Mesendoderm (in vitro differentiated cells): ENCODE data around the gene NCKAP5L.
"Not testable (repeated sequence)": the region's sequence is repeated elsewhere in the genome, so short reads cannot be mapped to it uniquely, and the experiment has no call there.

Experiments
- DNase-seq: peaks from one replicate; pipeline ENCODE4 v3.0.0; 2013
- H2AK5ac ChIP-seq: 2 replicates; pipeline ENCODE4 v1.6.1; 2013; ENCODE audit warnings: low read length, inconsistent platforms
- H2BK120ac ChIP-seq: 2 replicates; pipeline ENCODE4 v1.6.1; 2013; ENCODE audit warnings: low read depth, mild to moderate bottlenecking, low read length, moderate library complexity, mixed read lengths
- H2BK15ac ChIP-seq: replicated peaks from 2 replicates; pipeline ENCODE4 v1.6.1; 2013; ENCODE audit warnings: low read depth, mild to moderate bottlenecking, moderate library complexity
- H2BK5ac ChIP-seq: 2 replicates; pipeline ENCODE4 v1.6.1; 2013; ENCODE audit warnings: low read length, inconsistent platforms
- H3K18ac ChIP-seq: 2 replicates; pipeline ENCODE4 v1.6.1; 2013; ENCODE audit warnings: mild to moderate bottlenecking, low read length, mixed read lengths
- H3K23ac ChIP-seq: one replicate; pipeline ENCODE4 v1.6.1; 2013; ENCODE audit warnings: low read length
- H3K27ac ChIP-seq: 2 replicates; pipeline ENCODE4 v1.5.1; 2013; ENCODE audit warnings: low read depth, mild to moderate bottlenecking, inconsistent platforms, low read length, moderate library complexity
- H3K27me3 ChIP-seq: 2 replicates; pipeline ENCODE4 v1.6.1; 2013; ENCODE audit warnings: low read length, control low read depth, mild to moderate bottlenecking, inconsistent platforms; ENCODE audit not compliant: insufficient read depth, poor library complexity
- H3K36me3 ChIP-seq: 2 replicates; pipeline ENCODE4 v1.6.1; 2013; ENCODE audit warnings: low read length, inconsistent platforms; ENCODE audit not compliant: control insufficient read depth, insufficient read depth
- H3K4ac ChIP-seq: one replicate; pipeline ENCODE4 v1.6.1; 2013; ENCODE audit warnings: low read depth, mild to moderate bottlenecking, low read length, moderate library complexity
- H3K4me1 ChIP-seq: 2 replicates; pipeline ENCODE4 v1.6.1; 2013; ENCODE audit warnings: low read depth, low read length, inconsistent platforms; ENCODE audit not compliant: control insufficient read depth
- H3K4me2 ChIP-seq: 2 replicates; pipeline ENCODE4 v1.6.1; 2013; ENCODE audit warnings: low read length
- H3K4me3 ChIP-seq: 2 replicates; pipeline ENCODE4 v1.5.1; 2013; ENCODE audit warnings: mild to moderate bottlenecking, low read length
- H3K56ac ChIP-seq: one replicate; pipeline ENCODE4 v1.6.1; 2013; ENCODE audit warnings: low read length
- H3K79me1 ChIP-seq: 2 replicates; pipeline ENCODE4 v1.6.1; 2013; ENCODE audit warnings: low read length, inconsistent platforms
- H3K79me2 ChIP-seq: 2 replicates; pipeline ENCODE4 v1.6.1; 2013; ENCODE audit warnings: mild to moderate bottlenecking, low read length; ENCODE audit not compliant: control insufficient read depth, insufficient read depth
- H3K9ac ChIP-seq: 2 replicates; pipeline ENCODE4 v1.6.1; 2013; ENCODE audit warnings: low read length, inconsistent platforms
- H4K5ac ChIP-seq: one replicate; pipeline ENCODE4 v1.6.1; 2013; ENCODE audit warnings: low read length
- H4K8ac ChIP-seq: one replicate; pipeline ENCODE4 v1.6.1; 2013; ENCODE audit warnings: low read depth, mild to moderate bottlenecking, control low read depth, low read length, moderate library complexity
- WGBS: extraction: QIAGEN DNeasy Blood & Tissue Kit; methylation state at CpG from one replicate; pipeline ENCODE4 v1.1.7; 2013; ENCODE audit warnings: low lambda C conversion rate, missing lambda C conversion rate; ENCODE audit not compliant: insufficient coverage; ENCODE audit errors: extremely low coverage; 5-methylcytosine and 5-hydroxymethylcytosine counted together

Gene NCKAP5L

DNA sequence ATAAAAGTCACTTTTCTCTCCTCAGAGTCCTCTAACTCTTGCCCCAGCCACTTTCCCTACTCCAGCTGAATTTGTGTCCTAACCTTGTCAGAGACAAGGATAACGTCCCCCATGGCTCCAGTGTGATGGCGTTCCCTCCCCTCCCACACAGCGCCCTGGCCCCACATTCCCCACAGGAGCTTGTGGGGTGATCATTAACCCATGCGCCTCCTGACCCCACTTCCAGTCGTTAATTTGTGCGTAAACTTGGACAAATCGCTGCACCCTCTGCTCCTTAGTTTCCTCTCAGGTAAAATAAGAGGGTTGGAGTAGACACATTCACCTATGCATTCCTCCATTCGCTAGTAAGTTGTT lies 37.5 kb upstream of the NCKAP5L start:
- no peak overlapping the region for H3K4me3 ChIP-seq
- no CpG with 5 or more reads among the region's 8 CpGs for WGBS
- DNase-seq: no peak

DNA sequence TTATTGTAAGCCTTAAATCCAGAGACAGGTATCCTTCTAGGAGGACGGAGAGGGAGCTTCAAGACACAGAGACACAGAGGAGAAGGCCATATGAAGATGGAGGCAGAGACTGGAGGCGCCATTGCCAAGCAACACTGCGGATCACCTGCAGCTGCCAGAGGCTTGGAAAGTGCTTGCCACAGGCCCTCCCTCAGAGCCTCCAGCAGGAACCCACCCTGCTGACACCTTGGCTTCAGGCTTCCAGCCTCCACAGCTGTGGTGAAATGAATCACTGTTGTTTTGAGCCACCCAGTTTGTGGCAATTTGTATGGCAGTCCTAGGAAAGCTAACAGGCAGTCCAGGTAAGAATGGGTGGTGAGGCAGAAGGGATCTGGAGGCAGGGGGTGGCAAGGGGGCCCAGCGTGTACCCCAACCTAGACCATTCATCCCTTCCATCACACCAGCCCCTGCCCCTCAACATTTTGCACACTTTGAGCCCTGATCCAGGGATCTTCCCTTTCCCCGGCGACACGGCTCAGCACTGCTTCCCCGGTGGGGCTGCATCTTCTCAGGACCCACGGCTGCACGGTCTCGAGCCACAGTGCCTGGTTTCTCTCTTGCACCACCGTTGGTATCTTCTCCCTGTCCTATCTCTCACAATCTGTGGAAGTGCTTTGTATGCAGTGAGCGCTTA lies 37.0 kb upstream of the NCKAP5L start:
- H3K36me3 ChIP-seq: no peaks in the 10 kb centered on the region
- H2AK5ac ChIP-seq: no peak overlapping the region
- H3K4ac ChIP-seq: no peak overlapping the region
- no peak overlapping the region for H2BK5ac ChIP-seq
- H3K56ac ChIP-seq: no peak overlapping the region
- H4K5ac ChIP-seq: no peak overlapping the region
- H3K23ac ChIP-seq: no peak overlapping the region
- no peaks in the 10 kb centered on the region for H3K79me1 ChIP-seq
- no CpG with 5 or more reads among the region's 13 CpGs for WGBS
- no peak overlapping the region for H2BK120ac ChIP-seq
- H3K4me1 ChIP-seq: no peaks in the 10 kb centered on the region
- H3K79me2 ChIP-seq: no peaks in the 10 kb centered on the region
- H3K18ac ChIP-seq: no peak overlapping the region
- H3K27me3 ChIP-seq: no peaks in the 10 kb centered on the region
- no peak overlapping the region for H3K27ac ChIP-seq
- H3K4me3 ChIP-seq: no peak overlapping the region
- H3K4me2 ChIP-seq: no peak overlapping the region
- no peak overlapping the region for H4K8ac ChIP-seq
- H2BK15ac ChIP-seq: no peak overlapping the region
- H3K9ac ChIP-seq: no peak overlapping the region
- no peak for DNase-seq

More for the DNA sequence above, 37.5 kb upstream of the NCKAP5L start:
- Histone ChIP-seq H3K4ac (no peak overlapping the region), H3K4me1 (no peaks in the 10 kb centered on the region), H2BK15ac (no peak overlapping the region), H3K27ac (no peak overlapping the region), H3K18ac (no peak overlapping the region), H3K79me2 (no peaks in the 10 kb centered on the region), H3K9ac (no peak overlapping the region), H4K5ac (no peak overlapping the region), H2BK5ac (no peak overlapping the region), H3K23ac (no peak overlapping the region), H4K8ac (no peak overlapping the region), H2BK120ac (no peak overlapping the region), H2AK5ac (no peak overlapping the region), H3K27me3 (no peaks in the 10 kb centered on the region), H3K79me1 (no peaks in the 10 kb centered on the region), H3K36me3 (no peaks in the 10 kb centered on the region), H3K56ac (no peak overlapping the region), H3K4me2 (no peak overlapping the region)

- Histone ChIP-seq H3K56ac (no peak overlapping the region), H4K5ac (no peak overlapping the region), H3K9ac (no peak overlapping the region), H3K23ac (no peak overlapping the region), H3K4me1 (no peaks in the 10 kb centered on the region), H2BK5ac (no peak overlapping the region), H3K4me2 (no peak overlapping the region), H4K8ac (no peak overlapping the region), H2BK15ac (no peak overlapping the region), H3K79me1 (no peaks in the 10 kb centered on the region), H3K79me2 (no peaks in the 10 kb centered on the region), H3K18ac (no peak overlapping the region), H3K27ac (no peak overlapping the region), H3K36me3 (no peaks in the 10 kb centered on the region), H3K4me3 (no peak overlapping the region), H3K4ac (no peak overlapping the region), H3K27me3 (no peaks in the 10 kb centered on the region), H2BK120ac (no peak overlapping the region), H2AK5ac (no peak overlapping the region)
- no peak for DNase-seq
- WGBS: no CpG with 5 or more reads among the region's 2 CpGs
Measured at GRCh38 chr12:49864798-49865090, 36.5 kb upstream of the NCKAP5L start.

DNA sequence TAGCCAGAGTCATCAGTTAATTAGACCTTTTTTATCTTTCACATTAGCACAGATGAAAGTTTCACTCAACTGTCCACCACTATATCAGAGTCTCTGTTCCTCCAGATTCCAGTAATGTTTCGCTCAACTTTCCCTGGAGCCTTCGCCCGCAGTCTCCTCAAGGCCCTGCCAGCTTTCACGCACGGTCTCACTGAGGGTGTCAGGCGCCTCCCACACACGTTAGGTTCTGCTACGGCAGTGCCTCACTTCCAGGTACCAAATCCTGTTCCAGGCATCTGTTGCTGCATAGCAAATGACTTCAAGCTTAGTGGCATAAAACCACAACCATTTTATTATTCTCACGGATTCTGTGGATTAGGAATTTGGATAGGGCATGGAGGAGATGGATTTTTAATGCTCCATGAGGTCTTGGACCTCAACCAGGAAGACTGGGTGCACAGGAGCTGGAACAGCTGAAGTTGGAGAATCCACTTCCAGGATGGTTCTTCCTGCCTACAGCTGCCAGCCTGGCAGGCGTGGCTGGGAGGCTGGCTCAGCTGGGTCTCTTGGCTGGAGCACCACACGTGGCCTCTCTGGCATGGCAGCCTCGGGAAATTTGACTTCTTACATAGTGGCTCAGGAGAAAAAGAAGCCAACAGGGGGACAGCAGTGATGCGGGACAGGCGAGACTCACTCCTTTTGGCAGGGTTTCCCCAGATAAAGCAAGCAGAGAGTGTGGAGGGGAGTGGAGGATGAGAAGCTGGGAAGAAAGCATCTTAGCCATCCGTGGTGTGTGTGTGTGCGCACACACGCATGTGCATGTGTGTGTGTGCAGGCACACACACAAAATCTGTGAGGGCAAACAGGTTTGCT lies 36.0 kb upstream of the NCKAP5L start:
- H3K27ac ChIP-seq: no peak overlapping the region
- no peak overlapping the region for H2BK120ac ChIP-seq
- no peak overlapping the region for H2AK5ac ChIP-seq
- no peaks in the 10 kb centered on the region for H3K27me3 ChIP-seq
- H3K23ac ChIP-seq: no peak overlapping the region
- no peak overlapping the region for H3K4ac ChIP-seq
- no peaks in the 10 kb centered on the region for H3K79me1 ChIP-seq
- no peak for DNase-seq
- H3K79me2 ChIP-seq: no peaks in the 10 kb centered on the region
- H2BK15ac ChIP-seq: no peak overlapping the region
- no peaks in the 10 kb centered on the region for H3K4me1 ChIP-seq
- no peak overlapping the region for H4K8ac ChIP-seq
- no peak overlapping the region for H3K9ac ChIP-seq
- H3K56ac ChIP-seq: no peak overlapping the region
- no peak overlapping the region for H3K18ac ChIP-seq
- H2BK5ac ChIP-seq: no peak overlapping the region
- H3K4me3 ChIP-seq: no peak overlapping the region
- H3K36me3 ChIP-seq: no peaks in the 10 kb centered on the region
- no peak overlapping the region for H4K5ac ChIP-seq
- WGBS: no CpG with 5 or more reads among the region's 17 CpGs
- no peak overlapping the region for H3K4me2 ChIP-seq

DNA sequence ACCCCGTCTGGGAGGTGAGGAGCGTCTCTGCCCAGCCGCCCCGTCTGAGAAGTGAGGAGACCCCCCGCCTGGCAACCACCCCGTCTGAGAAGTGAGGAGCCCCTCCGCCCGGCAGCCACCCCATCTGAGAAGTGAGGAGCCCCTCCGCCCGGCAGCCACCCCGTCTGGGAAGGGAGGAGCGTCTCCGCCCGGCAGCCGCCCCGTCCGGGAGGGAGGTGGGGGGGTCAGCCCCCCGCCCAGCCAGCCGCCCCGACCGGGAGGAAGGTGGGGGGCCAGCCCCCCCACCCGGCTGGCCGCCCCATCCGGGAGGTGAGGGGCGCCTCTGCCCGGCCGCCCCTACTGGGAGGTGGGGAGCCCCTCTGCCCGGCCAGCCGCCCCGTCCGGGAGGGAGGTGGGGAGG lies 32.7 kb upstream of the NCKAP5L start:
- not testable (repeated sequence) for H2BK5ac ChIP-seq, H2BK120ac ChIP-seq, H2AK5ac ChIP-seq, H3K23ac ChIP-seq, H3K27ac ChIP-seq, H3K36me3 ChIP-seq, H4K8ac ChIP-seq, H3K56ac ChIP-seq, H2BK15ac ChIP-seq, H3K4ac ChIP-seq, H3K27me3 ChIP-seq, H3K4me1 ChIP-seq, H4K5ac ChIP-seq, DNase-seq, H3K9ac ChIP-seq, H3K4me2 ChIP-seq, H3K79me1 ChIP-seq, H3K4me3 ChIP-seq, H3K18ac ChIP-seq, H3K79me2 ChIP-seq
- WGBS: no CpG with 5 or more reads among the region's 31 CpGs
